Activated CD4-positive, CD25-positive, alpha-beta regulatory T cell (primary cell): ENCODE data around the gene KLHL22.

Experiments used
- DNase-seq, 4 experiments: peaks; one replicate each; lab custom pipeline; 2025; lab: John Stamatoyannopoulos, UW

KLHL22 gene

GRCh38 chr22:20446383-20446970 is 49.1 kb downstream of the KLHL22 start:
- no peak for DNase-seq

DNA sequence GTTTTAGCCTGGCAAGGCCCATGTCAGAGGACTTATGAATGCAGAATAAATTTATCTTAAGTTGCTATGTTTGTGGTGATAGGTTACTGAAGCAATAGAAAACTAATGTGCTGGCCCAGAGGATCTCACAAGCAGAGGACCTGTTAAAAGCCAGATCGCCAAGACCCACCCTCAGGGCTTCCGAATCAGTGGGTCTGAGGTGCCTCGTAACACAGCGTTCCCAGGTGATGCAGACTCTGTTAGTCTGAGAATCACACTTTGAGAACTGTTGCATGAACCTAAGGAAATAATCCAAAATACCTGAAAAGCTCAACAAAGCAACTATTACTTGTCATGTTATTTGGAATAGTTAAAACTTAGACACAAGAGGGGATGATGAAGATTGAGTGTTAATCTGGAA is 51.3 kb downstream of the KLHL22 start:
- no peak for DNase-seq

- no peak for DNase-seq
Measured at GRCh38 chr22:20442485-20443284, 52.9 kb downstream of the KLHL22 start.

GRCh38 chr22:20441631-20442484 is 53.7 kb downstream of the KLHL22 start:
- no peak for DNase-seq

DNA sequence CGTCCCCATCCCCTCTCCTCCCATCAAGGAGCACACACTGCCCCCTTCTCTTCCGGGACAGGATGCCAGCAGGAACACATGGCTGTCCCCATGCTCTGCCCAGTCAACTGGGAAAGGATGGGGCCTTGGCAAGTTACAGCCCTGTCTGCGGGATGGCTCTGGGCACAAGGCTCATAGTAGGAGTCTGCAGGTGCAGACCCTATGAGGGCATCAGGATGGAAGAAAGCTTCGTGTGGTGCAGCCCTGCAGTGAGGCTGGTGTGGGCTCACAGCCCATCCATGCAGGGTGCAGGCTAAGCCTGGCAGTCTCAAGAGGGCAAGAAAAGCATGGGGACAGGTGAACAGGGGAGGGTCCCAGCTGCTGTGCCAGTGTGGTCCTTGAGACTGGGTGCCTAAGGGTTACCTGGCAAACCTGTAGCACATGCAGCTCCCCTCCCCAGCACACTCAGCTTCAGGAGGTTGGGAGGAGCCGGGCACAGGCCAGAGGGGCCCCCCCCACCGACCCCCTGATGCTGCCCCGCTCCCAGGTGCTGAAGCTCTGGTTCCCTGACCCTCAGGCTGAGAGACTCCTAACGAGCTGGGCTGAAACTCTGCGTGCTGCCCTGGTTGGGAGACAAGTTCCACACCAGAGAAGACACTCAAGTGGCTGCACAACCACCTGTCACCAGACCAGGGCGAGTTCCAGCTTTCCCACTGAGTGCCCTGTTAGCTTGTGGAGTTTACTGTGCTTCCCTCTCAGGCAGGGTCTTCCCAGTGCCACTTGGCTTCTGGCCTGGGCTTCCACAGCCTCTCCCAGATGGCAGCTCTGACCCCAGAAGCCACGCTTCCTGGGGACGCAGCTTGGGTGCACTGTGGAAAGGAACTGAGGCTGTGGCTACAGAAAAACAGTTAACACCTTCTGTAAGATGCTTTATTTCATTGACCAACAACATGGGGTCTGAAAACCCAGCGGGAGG is 54.7 kb downstream of the KLHL22 start:
- no peak for DNase-seq

DNA sequence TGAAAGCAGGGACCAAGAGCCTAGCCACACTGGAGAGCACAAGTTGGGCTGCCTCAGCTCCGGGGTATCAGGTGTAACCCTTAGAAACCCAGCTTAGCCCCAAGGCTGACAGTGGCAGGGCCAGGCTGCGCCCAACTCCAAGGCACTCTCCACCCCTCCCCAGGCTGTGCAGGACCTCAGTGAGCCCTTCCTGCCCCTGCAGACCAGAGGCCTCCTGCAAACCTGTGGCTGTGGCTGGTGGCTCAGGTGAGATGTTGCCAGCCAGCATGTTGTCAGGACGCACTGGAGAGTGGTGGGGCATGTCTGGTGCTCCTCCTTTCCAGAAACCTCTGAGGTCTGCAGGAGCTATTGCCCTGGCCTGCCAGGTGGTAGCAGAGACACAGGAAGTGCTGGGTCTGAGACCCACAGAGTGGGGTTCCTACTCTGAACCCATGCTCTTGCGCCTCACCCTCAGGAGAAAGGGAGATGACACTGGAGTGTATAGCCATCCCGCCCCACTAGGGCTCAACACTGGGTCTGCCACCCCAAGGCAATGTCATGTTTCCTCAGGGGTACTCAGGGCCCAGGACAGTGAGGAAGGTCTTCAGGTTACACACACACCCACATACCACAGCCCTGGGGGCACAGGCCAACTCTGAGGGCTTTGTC is 55.5 kb downstream of the KLHL22 start:
- DNase-seq: no peak

- no peak for DNase-seq
Measured at GRCh38 chr22:20439556-20439927, 56.1 kb downstream of the KLHL22 start.

DNA sequence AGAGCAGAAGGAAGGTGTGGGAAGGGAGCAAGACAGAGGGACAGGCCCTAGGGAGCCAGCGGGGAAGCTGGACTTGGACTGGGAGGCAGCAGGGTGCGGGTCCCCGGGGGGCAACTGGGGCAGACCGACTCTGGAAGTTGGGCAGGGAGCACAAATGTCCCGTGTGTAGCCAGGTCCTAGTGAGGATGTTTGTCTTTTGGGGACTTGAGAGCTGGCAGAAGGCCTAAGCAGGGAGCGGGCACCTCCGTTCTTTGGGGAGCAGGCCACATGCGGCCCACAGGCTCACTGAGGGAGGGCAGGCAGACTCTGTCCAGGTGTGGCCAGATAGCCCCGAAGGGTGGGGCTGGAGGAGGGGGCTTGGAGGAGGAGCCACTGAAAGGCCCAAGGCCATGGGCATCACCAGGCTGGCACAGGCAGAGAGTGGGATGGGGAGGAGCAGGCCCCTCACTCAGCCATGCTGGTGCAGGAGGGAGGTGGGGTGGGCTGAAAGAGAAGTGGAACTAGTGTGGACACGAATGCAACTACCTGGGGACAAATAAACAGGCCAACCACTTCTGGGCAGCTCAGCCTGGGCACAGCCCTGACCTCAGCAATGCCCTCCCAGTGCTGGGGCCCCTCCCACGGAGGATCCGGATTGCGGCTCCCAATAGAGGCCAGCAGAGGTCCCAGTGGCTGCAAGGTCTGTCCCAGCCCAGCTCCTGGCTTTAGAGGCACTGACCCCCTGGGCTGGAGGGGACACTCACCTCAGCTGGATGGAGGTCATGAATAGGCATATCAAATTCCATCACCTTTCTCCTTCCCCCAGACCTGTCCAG is 56.7 kb downstream of the KLHL22 start:
- no peak for DNase-seq

GRCh38 chr22:20438427-20438677 is 57.2 kb downstream of the KLHL22 start:
- DNase-seq: no peak

- DNase-seq: no peak
Measured at GRCh38 chr22:20437613-20438426, 57.8 kb downstream of the KLHL22 start, which contains the start of gene SCARF2. Gene SCARF2 (minus strand): TSS chr22:20437825. CDS start chr22:20437754, 71 bp downstream.

DNA sequence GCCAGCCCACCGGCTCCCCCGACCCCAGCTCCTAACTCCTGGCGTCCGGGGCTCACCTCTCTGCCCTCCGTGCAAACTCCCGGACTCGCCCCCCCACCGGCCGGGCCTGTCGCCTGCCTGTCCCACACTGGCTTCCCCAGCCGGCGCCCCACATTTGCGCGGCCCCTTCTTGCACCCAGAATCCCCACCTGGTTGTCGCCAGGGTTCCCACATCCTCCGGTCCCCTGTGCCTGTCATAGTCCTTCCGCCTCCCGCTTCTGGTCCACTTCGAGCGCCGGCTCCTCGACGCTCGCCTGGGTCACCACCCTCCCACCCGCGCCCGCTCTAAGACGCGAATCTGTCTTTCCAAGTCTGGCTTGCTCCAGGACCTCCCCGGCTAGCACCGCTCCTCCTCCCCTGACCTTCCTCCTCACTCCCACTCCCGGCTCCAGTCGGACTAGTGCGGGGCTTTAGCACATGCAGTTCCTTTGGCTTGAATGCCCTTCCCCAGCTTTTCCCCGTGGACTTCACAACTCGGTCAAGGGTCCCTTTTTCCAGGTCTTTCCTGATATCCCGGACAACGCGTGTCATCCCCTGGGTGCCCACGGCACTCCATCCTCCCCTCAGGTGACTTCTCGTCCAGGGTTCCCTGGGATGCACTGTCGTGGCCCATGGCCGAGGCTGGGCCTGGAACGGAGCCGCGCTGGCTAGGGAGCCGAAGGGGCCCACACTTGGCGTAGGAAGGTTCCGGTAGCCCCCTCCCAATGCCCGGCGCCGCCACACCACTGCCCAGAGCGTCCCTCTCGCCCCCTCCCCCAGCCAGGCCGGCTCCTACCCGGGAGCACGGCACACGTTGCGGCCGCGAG is 58.6 kb downstream of the KLHL22 start:
- DNase-seq: no peak

GRCh38 chr22:20436307-20436767 is 59.3 kb downstream of the KLHL22 start:
- DNase-seq: no peak

DNA sequence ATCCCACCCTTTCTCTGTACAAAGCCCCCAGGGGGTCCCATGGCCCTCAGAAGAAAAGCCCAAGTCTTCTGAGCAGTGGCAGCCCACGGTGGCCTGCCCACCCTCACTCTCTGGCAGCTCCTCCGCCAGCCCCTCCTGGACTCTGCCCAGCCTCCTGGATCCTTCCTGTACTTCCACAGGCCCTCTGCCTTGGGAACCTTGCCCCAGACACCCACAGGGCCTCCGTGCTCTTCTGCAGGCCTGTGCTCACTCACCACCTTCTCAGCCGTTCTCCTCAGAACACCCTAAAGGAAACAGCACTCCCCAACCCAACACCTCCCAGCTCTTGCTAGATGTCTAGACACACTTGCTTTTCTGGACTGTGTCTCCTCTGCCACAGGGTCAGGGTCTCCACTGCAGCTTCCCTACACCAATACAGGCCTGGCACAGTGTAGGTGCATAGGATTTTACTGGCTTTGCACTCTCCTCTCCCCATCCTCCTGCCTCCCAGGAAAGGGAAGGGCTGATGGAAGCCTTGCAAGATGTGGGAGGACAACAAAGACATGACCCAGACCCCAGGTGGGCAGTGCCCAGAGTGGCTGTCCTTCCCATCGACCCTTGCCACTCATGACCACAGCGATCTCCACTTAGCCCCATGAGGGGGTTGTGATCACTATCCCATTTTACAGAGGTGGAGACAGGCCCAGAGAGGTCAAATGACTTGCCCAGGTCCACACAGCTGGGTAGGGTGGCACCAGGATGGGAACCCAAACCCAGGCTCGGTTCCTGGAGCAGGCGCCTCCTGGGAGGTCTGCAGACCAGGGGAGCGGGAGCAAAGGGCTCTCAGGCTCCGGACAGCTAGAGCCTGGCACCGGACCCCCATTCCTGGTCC is 59.9 kb downstream of the KLHL22 start:
- no peak for DNase-seq

- no peak for DNase-seq
Measured at GRCh38 chr22:20434773-20435172, 60.8 kb downstream of the KLHL22 start.

DNA sequence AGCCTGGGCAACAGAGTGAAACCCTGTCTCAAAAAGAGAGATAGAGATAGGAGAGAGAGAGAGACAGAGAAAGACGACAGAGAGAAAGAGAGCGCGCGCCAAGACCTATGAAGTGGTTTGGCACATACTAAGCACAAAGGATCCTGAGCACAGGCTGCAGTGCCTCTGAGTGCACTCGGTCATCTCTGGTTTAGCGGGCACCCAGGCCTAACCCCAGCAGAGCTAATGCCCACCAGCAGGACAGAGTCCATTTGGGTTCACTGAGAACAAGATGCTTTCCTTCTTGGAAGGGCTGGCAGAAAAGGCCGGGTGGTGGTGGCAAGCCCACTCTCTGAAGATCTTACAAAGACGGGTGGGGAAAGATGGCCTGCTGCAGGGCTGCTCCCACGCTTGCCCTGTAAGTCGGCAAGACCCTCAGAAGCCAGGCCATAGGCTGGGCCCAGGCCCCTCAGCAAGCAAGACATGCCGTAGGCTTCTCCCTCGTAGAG is 61.3 kb downstream of the KLHL22 start:
- no peak for DNase-seq

GRCh38 chr22:20433686-20434241 is 61.8 kb downstream of the KLHL22 start:
- no peak for DNase-seq

DNA sequence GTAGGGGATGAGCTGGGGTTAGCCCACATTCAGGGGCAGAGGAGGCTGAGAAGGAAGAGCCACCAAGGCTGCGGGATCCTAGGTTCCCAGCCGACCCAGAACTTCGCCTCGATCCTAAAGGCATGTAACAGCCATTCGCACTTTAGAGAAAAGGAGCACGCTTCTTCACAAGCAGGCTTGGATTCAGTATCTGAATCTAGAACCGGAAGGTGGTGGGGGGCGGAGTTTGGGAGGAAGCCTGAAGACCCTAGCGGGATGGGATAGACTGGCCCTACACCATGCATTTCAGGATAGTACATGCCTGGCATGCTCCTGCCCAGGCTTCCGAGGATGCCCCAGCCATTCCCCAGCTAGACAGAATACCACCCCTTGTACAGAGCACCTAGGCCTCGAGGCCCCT is 62.4 kb downstream of the KLHL22 start:
- no peak for DNase-seq
